AG04450 (cell line): ENCODE measurements around the gene COL19A1. TPM values are rescaled to one million over a fixed set of nuclear protein-coding genes. Genes with fewer than 3 reads are reported as not detected.

Experiments used
- CTCF ChIA-PET: fragments of 300-600, 350-600 bp; formaldehyde crosslinking; extraction: SDS; loops from one replicate; lab custom pipeline; 2022; ENCODE audit warnings: antibody characterized with exemption, inconsistent platforms; lab: Charles Lee
- POLR2A ChIA-PET: fragments of 350-600 bp; formaldehyde crosslinking; extraction: SDS; loops from one replicate; lab custom pipeline; 2021; ENCODE audit warnings: antibody characterized with exemption, inconsistent platforms; lab: Yijun Ruan, JAX
- DNase-seq: peaks from one replicate; pipeline ENCODE4 v3.0.0-alpha.2; 2011; ENCODE audit warnings: low read depth, low spot score
- H3K27ac ChIP-seq: one replicate; pipeline ENCODE4 v1.5.1; 2012; ENCODE audit warnings: low read depth, low read length, control low read depth
- H3K27me3 ChIP-seq: one replicate; pipeline ENCODE4 v1.6.0; 2012; ENCODE audit warnings: low read length; ENCODE audit not compliant: control insufficient read depth, insufficient read depth
- H3K4me3 ChIP-seq: 2 replicates; pipeline ENCODE4 v1.5.1; 2011; ENCODE audit warnings: mild to moderate bottlenecking, low read depth, low read length, control low read depth
- H3K9me3 ChIP-seq: 2 replicates; pipeline ENCODE4 v1.5.1; 2012; ENCODE audit warnings: low read length; ENCODE audit not compliant: control insufficient read depth, insufficient read depth
- polyA plus RNA-seq: library from polyadenylated mRNA; depleted of rRNA; stranded (reverse); fragments of >200 nt; gene quantifications from 2 replicates; pipeline ENCODE4 v1.2.3, GENCODE V29; 2011
- TF ChIP-seq, protein P1 (sequence below): IDR thresholded peaks from 2 replicates; pipeline ENCODE4 v1.5.1; 2011; ENCODE audit warnings: low read depth, low read length, control low read depth, inconsistent platforms

COL19A1 gene
- polyA plus RNA-seq, 1 experiment = 0.09 TPM

DNA sequence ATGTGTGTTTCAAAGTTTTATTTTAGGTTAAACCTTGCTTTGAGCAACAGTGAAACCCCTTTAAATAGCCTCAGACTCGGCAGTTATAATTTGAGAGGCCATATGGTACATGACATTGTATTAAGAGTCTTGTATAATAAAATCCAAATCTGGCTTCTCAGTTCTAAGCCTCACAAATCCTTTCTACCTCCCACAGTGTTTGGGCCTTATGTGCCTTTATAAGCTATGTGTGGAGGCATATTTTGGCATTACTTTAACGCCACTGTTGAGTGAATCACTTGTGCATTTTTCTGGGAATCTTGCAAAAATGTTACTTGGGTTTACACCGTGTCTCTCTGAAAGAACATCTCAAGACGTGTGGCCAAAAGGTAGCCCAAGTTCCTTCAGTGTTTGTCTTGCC lies 284.2 kb downstream of the COL19A1 start:
- POLR2A ChIA-PET = no interaction called here
- no peak for DNase-seq

DNA sequence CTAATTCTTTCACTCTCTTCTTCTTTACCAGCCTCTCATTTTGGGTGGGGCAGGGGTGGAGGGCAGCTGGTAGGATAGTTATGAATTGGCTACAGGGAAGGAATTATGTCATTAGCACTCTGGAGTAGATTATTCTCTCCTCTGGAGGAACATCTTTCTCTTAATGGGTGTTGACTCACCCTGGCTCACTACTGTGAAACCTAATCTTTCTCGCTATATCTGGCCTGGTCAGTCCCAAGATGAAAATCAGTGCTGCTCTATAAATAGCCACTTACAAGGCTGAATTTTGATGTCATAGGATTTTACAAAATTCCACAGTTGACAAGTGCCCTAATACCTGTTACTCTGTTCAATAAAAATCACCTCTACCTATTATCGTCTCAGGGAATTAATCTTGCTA lies 285.3 kb downstream of the COL19A1 start:
- no peaks in the 10 kb centered on the region for H3K27me3 ChIP-seq
- DNase-seq = no peak
- ChIA-PET POLR2A (no interaction called here), CTCF (no interaction called here)
- H3K4me3 ChIP-seq = no peak overlapping the region
- TF ChIP-seq, protein P1, sequence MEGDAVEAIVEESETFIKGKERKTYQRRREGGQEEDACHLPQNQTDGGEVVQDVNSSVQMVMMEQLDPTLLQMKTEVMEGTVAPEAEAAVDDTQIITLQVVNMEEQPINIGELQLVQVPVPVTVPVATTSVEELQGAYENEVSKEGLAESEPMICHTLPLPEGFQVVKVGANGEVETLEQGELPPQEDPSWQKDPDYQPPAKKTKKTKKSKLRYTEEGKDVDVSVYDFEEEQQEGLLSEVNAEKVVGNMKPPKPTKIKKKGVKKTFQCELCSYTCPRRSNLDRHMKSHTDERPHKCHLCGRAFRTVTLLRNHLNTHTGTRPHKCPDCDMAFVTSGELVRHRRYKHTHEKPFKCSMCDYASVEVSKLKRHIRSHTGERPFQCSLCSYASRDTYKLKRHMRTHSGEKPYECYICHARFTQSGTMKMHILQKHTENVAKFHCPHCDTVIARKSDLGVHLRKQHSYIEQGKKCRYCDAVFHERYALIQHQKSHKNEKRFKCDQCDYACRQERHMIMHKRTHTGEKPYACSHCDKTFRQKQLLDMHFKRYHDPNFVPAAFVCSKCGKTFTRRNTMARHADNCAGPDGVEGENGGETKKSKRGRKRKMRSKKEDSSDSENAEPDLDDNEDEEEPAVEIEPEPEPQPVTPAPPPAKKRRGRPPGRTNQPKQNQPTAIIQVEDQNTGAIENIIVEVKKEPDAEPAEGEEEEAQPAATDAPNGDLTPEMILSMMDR = no peak
- H3K27ac ChIP-seq = no peak overlapping the region
- H3K9me3 ChIP-seq = no peaks in the 10 kb centered on the region

More for the DNA sequence above, 284.2 kb downstream of the COL19A1 start:
- Histone ChIP-seq H3K27ac (no peak overlapping the region), H3K4me3 (no peak overlapping the region), H3K9me3 (no peaks in the 10 kb centered on the region), H3K27me3 (no peaks in the 10 kb centered on the region)
- TF ChIP-seq, protein P1 = no peak
- CTCF ChIA-PET = interaction anchor here (0.6 kb wide), 1 partner anchor 42 kb away, joined by 3 read pairs; no protein-coding TSS in a partner anchor

DNA sequence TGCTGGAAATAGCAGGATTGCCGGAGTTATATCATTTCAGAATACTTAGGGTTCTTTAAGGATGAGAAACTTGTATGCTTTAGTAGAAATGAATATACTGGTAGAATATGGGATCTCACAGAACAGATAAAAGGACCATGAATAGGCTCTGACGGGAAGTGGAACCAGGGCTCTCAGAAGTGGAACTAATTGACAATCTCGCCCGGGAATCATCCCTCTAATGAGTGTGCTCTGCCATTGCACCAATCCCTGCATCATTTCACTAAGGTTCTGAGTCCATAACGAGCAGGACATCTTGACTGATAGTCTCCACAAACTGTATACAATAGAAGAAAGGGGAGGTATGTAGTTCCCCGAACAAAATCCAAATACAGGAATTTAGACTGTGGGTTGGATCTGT lies 286.4 kb downstream of the COL19A1 start:
- H3K4me3 ChIP-seq = no peak overlapping the region
- H3K27ac ChIP-seq = no peak overlapping the region
- no peaks in the 10 kb centered on the region for H3K9me3 ChIP-seq
- no peaks in the 10 kb centered on the region for H3K27me3 ChIP-seq
- POLR2A ChIA-PET = no interaction called here
- TF ChIP-seq, protein P1 = no peak
- no peak for DNase-seq
- CTCF ChIA-PET = no interaction called here

DNA sequence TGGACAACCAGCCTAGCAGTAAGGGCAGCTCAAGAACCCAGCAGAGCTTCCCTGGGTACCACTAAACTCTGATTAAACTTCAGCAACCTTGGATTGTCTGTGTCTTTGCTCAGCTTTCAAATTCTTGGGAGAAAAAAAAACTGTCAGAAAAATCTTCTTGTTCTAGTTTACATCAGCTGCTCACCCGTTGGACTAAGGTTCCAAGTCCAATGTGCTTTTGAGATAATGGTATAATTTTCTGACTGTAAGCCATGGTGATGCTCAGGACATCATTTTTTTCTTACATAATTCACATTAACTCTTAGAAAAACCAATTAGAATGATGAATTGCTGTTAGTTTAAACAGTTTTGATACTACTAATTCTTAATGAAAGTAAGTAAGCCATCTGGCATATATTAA lies 290.7 kb downstream of the COL19A1 start:
- TF ChIP-seq, protein P1 = no peak
- DNase-seq = no peak
- ChIA-PET POLR2A (no interaction called here), CTCF (interaction anchor here (2.3 kb wide), 1 partner anchor 9 kb away, joined by 7 read pairs; no protein-coding TSS in a partner anchor)
- Histone ChIP-seq H3K4me3 (no peak overlapping the region), H3K27me3 (no peaks in the 10 kb centered on the region), H3K27ac (no peak overlapping the region), H3K9me3 (no peaks in the 10 kb centered on the region)

DNA sequence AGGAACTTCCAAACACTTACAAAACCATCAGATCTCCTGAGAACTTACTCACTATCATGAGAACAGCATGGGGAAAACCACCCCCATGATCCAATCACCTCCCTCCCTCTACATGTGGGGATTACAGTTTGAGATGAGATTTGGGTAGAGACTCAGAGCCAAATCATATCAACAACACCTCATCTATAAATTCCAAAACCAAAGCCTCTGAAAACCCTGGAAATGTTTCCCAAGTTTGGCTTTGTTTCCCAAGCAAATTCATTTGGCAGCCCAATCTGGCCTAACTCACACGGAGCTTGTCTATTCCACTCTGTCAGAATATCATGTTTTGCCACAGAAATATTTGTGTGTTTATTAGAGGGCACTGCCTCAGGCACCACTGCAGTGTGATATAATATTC lies 293.9 kb downstream of the COL19A1 start:
- TF ChIP-seq, protein P1 = no peak
- H3K27ac ChIP-seq = no peak overlapping the region
- CTCF ChIA-PET = interaction anchor here (1.0 kb wide), 1 partner anchor 61 kb away, joined by 3 read pairs; no protein-coding TSS in a partner anchor
- H3K4me3 ChIP-seq = no peak overlapping the region
- no peaks in the 10 kb centered on the region for H3K27me3 ChIP-seq
- DNase-seq = no peak
- no peaks in the 10 kb centered on the region for H3K9me3 ChIP-seq
- POLR2A ChIA-PET = no interaction called here
